Immature natural killer cell (primary cell): ENCODE measurements around the gene MTG2. TPM values are rescaled to one million over a fixed set of nuclear protein-coding genes. Genes with fewer than 3 reads are reported as not detected.

Experiments
- DNase-seq, 3 donors: peaks; one replicate each; pipeline ENCODE4 v3.0.0; 2022; ENCODE audit warnings: mixed read lengths in 1 of 3
- H3K27ac Mint-ChIP-seq, 6 donors: one replicate each; pipeline ENCODE4 v1.8.0; 2020; ENCODE audit warnings: mixed read lengths in 6 of 6, mild to moderate bottlenecking in 5 of 6, inconsistent platforms in 4 of 6, moderate library complexity in 3 of 6
- H3K27me3 Mint-ChIP-seq, 3 donors: one replicate each; pipeline ENCODE4 v1.8.0; 2020 to 2021; ENCODE audit warnings: low read depth in 3 of 3, mild to moderate bottlenecking in 3 of 3, mixed read lengths in 3 of 3, moderate library complexity in 3 of 3, inconsistent platforms in 1 of 3
- H3K36me3 Mint-ChIP-seq, 3 donors: one replicate each; pipeline ENCODE4 v1.8.0; 2020; ENCODE audit warnings: mixed read lengths in 3 of 3, inconsistent platforms in 2 of 3, mild to moderate bottlenecking in 2 of 3
- H3K4me1 Mint-ChIP-seq, 2 donors: one replicate each; pipeline ENCODE4 v1.8.0; 2020; ENCODE audit warnings: inconsistent platforms in 2 of 2, mild to moderate bottlenecking in 2 of 2, mixed read lengths in 2 of 2, moderate library complexity in 1 of 2
- H3K4me3 Mint-ChIP-seq, 5 donors: one replicate each; pipeline ENCODE4 v1.8.0; 2020; ENCODE audit warnings: mild to moderate bottlenecking in 5 of 5, mixed read lengths in 5 of 5, inconsistent platforms in 3 of 5, moderate library complexity in 3 of 5
- H3K9me3 Mint-ChIP-seq, 6 donors: one replicate each; pipeline ENCODE4 v1.8.0; 2020; ENCODE audit warnings: mild to moderate bottlenecking in 6 of 6, mixed read lengths in 6 of 6, inconsistent platforms in 4 of 6, moderate library complexity in 3 of 6
- polyA plus RNA-seq, 3 donors: library from polyadenylated mRNA; unstranded; fragments of 300-500 nt; fragmentation: Illumina TruSeq; gene quantifications; one replicate each; pipeline ENCODE4 v1.2.3, GENCODE V29; 2021

MTG2 gene
- polyA plus RNA-seq, 3 donors from 2014 or later, result 14.5 to 19.6 (median 15.3) TPM

DNA sequence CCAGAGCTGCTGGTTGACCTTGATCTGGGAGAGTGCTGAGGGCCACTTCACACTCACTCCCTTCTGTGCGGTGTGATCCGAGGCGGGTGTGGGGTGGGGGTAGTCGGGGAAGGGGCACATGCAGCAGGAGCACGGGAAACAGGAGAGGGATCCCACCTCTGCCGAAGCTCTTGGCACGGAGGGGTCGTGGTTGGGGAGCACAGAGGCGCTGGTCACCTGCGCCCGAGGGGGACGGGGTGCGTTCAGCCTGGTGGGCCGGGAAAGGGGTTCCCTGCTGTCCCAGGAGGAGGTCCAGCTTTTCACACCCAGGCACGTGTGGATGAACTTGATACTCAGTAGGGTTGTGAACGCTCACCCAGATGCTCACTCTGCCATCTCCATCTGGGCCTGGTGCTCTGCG lies 22.0 kb upstream of the MTG2 start:
- no peak for DNase-seq
- H3K27ac Mint-ChIP-seq, result no peak overlapping the region
- no peak overlapping the region for H3K4me3 Mint-ChIP-seq
- H3K36me3 Mint-ChIP-seq, result peaks cover 0 to 9% (median 0%) of the 10 kb centered on the region in 3 donors
- peaks cover 3 to 7% of the 10 kb centered on the region in 2 donors for H3K4me1 Mint-ChIP-seq
- no peaks in the 10 kb centered on the region for H3K9me3 Mint-ChIP-seq
- peaks cover 0 to 8% (median 3%) of the 10 kb centered on the region in 3 donors for H3K27me3 Mint-ChIP-seq

DNA sequence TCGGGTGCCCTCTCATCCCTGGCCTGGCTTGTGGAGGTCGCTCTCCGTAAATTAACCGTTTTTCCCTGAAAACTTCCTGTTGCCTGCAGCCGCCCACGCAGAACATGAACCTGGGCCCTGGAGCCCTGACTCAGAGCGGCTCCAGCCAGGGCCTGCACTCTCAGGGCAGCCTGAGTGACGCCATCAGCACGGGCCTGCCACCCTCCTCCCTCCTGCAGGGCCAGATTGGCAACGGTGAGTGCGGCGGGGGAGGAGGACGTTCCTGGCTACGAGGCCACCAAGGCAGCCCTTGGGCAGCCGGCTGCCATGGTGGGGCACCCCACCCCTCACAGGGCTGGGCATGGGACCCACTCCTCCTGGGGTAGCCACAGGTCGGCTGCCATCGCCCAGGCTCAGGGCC lies 21.5 kb upstream of the MTG2 start:
- Mint-ChIP-seq H3K36me3 (peaks cover 0 to 11% (median 2%) of the 10 kb centered on the region in 3 donors), H3K9me3 (no peaks in the 10 kb centered on the region), H3K4me1 (peaks cover 3 to 7% of the 10 kb centered on the region in 2 donors), H3K4me3 (no peak overlapping the region), H3K27ac (no peak overlapping the region), H3K27me3 (peaks cover 0 to 8% (median 3%) of the 10 kb centered on the region in 3 donors)
- no peak for DNase-seq

- H3K27me3 Mint-ChIP-seq, result peaks cover 0 to 6% (median 3%) of the 10 kb centered on the region in 3 donors
- no peak overlapping the region for H3K27ac Mint-ChIP-seq
- H3K36me3 Mint-ChIP-seq, result peaks cover 0 to 13% (median 4%) of the 10 kb centered on the region in 3 donors
- no peak overlapping the region for H3K4me3 Mint-ChIP-seq
- H3K4me1 Mint-ChIP-seq, result peaks cover 0 to 7% of the 10 kb centered on the region in 2 donors
- H3K9me3 Mint-ChIP-seq, result no peaks in the 10 kb centered on the region
- DNase-seq, result no peak
Measured at GRCh38 chr20:62162765-62163484, 19.9 kb upstream of the MTG2 start.

- no peak overlapping the region for H3K4me3 Mint-ChIP-seq
- H3K27ac Mint-ChIP-seq, result no peak overlapping the region
- no peak for DNase-seq
- peaks cover 0 to 7% (median 3%) of the 10 kb centered on the region in 3 donors for H3K27me3 Mint-ChIP-seq
- H3K4me1 Mint-ChIP-seq, result peaks cover 0 to 7% of the 10 kb centered on the region in 2 donors
- no peaks in the 10 kb centered on the region for H3K9me3 Mint-ChIP-seq
- peaks cover 0 to 17% (median 4%) of the 10 kb centered on the region in 3 donors for H3K36me3 Mint-ChIP-seq
Measured at GRCh38 chr20:62163485-62163865, 19.4 kb upstream of the MTG2 start.

- H3K27me3 Mint-ChIP-seq, result peaks cover 0 to 7% (median 3%) of the 10 kb centered on the region in 3 donors
- H3K36me3 Mint-ChIP-seq, result peaks cover 0 to 18% (median 4%) of the 10 kb centered on the region in 3 donors
- H3K27ac Mint-ChIP-seq, result no peak overlapping the region
- no peak overlapping the region for H3K4me3 Mint-ChIP-seq
- no peak for DNase-seq
- H3K4me1 Mint-ChIP-seq, result peaks cover 0 to 7% of the 10 kb centered on the region in 2 donors
- no peaks in the 10 kb centered on the region for H3K9me3 Mint-ChIP-seq
Measured at GRCh38 chr20:62163986-62164762, 18.7 kb upstream of the MTG2 start.

- H3K36me3 Mint-ChIP-seq, result peaks cover 0 to 24% (median 4%) of the 10 kb centered on the region in 3 donors
- peaks cover 0 to 5% (median 1%) of the 10 kb centered on the region in 3 donors for H3K27me3 Mint-ChIP-seq
- H3K27ac Mint-ChIP-seq, result no peak overlapping the region
Measured at GRCh38 chr20:62164879-62165761, 17.7 kb upstream of the MTG2 start.

GRCh38 chr20:62165762-62166399 lies 16.9 kb upstream of the MTG2 start:
- DNase-seq, result no peak
- no peaks in the 10 kb centered on the region for H3K4me1 Mint-ChIP-seq
- peaks cover 0 to 5% (median 1%) of the 10 kb centered on the region in 3 donors for H3K27me3 Mint-ChIP-seq
- peaks cover 0 to 24% (median 4%) of the 10 kb centered on the region in 3 donors for H3K36me3 Mint-ChIP-seq
- H3K27ac Mint-ChIP-seq, result no peak overlapping the region
- H3K4me3 Mint-ChIP-seq, result no peak overlapping the region
- H3K9me3 Mint-ChIP-seq, result no peaks in the 10 kb centered on the region

More at GRCh38 chr20:62164879-62165761, 17.7 kb upstream of the MTG2 start:
- Mint-ChIP-seq H3K4me1 (no peaks in the 10 kb centered on the region), H3K9me3 (no peaks in the 10 kb centered on the region), H3K4me3 (no peak overlapping the region)
- DNase-seq, result no peak

GRCh38 chr20:62167474-62167873 lies 15.4 kb upstream of the MTG2 start:
- no peaks in the 10 kb centered on the region for H3K9me3 Mint-ChIP-seq
- H3K27ac Mint-ChIP-seq, result no peak overlapping the region
- no peak for DNase-seq
- peaks cover 0 to 24% (median 4%) of the 10 kb centered on the region in 3 donors for H3K36me3 Mint-ChIP-seq
- H3K27me3 Mint-ChIP-seq, result peaks cover 0 to 4% (median 1%) of the 10 kb centered on the region in 3 donors
- H3K4me3 Mint-ChIP-seq, result no peak overlapping the region
- no peaks in the 10 kb centered on the region for H3K4me1 Mint-ChIP-seq

GRCh38 chr20:62168061-62168460 lies 14.8 kb upstream of the MTG2 start:
- H3K4me3 Mint-ChIP-seq, result no peak overlapping the region
- peaks cover 0 to 24% (median 4%) of the 10 kb centered on the region in 3 donors for H3K36me3 Mint-ChIP-seq
- DNase-seq, result no peak
- no peaks in the 10 kb centered on the region for H3K9me3 Mint-ChIP-seq
- no peaks in the 10 kb centered on the region for H3K4me1 Mint-ChIP-seq
- peaks cover 0 to 4% (median 1%) of the 10 kb centered on the region in 3 donors for H3K27me3 Mint-ChIP-seq
- peak overlapping the region in 1 of 6 donors; percentile 40 for H3K27ac Mint-ChIP-seq

DNA sequence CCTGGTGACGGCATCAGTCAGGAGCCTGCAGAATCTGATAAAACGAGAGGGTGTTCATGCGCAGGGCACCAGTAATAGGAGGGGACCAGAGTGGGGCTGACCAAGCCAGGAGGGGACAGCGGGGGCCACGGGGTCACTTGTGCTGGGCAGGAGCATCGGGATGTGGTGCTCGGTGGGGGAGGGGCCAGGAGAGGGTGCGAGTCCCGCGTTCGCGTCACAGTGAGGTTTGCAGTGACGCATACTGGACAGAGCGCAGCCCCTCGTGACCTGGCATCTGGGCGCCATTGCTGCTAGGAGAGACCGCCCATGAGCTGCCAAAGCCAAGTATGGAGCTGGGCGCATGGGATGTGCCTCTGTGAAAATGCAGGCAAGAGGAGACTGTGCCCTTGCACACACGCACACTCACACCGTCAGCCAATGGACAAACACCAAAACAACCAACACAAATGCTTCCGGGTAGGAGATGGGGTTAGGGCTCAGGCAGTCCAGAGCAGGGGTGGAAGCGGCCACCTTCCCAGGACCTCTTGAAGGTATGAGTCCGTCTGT lies 13.9 kb upstream of the MTG2 start:
- Mint-ChIP-seq H3K36me3 (peaks cover 0 to 22% (median 4%) of the 10 kb centered on the region in 3 donors), H3K4me3 (no peak overlapping the region), H3K27ac (no peak overlapping the region), H3K9me3 (no peaks in the 10 kb centered on the region), H3K4me1 (no peaks in the 10 kb centered on the region), H3K27me3 (peaks cover 0 to 4% (median 1%) of the 10 kb centered on the region in 3 donors)
- DNase-seq, result no peak

DNA sequence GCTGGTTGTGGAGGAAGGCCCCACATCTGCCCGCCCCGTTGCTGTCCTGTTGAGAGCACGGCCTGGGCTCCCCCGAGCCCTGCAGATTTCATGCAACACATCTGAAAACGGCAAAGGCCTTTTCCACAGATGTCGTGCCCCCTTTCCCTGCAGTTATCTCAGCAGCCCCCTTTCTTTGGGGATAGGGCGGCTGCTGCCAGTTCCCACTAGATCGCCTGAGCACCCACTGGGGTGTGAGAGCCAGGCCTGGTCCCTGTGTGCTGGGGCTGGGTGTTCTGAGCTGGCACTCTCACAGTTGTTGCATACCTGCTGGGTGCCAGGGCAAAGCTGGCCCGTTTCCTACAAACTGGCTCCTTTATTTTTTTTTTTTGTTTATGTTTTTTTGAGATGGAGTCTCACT lies 12.3 kb upstream of the MTG2 start:
- Mint-ChIP-seq H3K27ac (no peak overlapping the region), H3K27me3 (peaks cover 0 to 4% (median 0%) of the 10 kb centered on the region in 3 donors), H3K4me1 (no peaks in the 10 kb centered on the region), H3K4me3 (no peak overlapping the region), H3K9me3 (no peaks in the 10 kb centered on the region), H3K36me3 (peaks cover 4 to 25% (median 9%) of the 10 kb centered on the region in 3 donors)
- DNase-seq, result no peak

- DNase-seq, result no peak
- Mint-ChIP-seq H3K4me3 (no peak overlapping the region), H3K4me1 (no peaks in the 10 kb centered on the region), H3K27me3 (peaks cover 0 to 4% (median 0%) of the 10 kb centered on the region in 3 donors), H3K9me3 (no peaks in the 10 kb centered on the region), H3K27ac (no peak overlapping the region), H3K36me3 (peaks cover 3 to 23% (median 10%) of the 10 kb centered on the region in 3 donors)
Measured at GRCh38 chr20:62171245-62171644, 11.6 kb upstream of the MTG2 start.

DNA sequence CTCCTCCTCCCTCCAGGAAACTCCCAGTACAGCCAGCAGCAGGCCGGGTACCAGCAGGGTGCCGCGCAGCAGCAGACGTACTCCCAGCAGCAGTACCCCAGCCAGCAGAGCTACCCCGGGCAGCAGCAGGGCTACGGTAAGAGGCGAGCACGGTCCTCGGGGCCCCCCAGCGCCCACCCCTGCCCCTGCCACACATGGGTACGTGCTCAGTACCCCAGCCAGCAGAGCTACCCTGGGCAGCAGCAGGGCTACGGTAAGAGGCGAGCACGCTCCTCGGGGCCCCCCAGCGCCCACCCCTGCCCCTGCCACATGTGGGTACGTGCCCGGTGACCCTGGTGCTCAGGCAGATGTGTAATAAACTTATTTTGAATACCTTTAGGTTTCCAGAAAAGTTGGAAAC lies 10.2 kb upstream of the MTG2 start:
- Mint-ChIP-seq H3K4me1 (no peaks in the 10 kb centered on the region), H3K4me3 (no peak overlapping the region), H3K36me3 (peaks cover 0 to 20% (median 10%) of the 10 kb centered on the region in 3 donors), H3K9me3 (no peaks in the 10 kb centered on the region), H3K27me3 (peaks cover 0 to 4% (median 0%) of the 10 kb centered on the region in 3 donors), H3K27ac (no peak overlapping the region)
- DNase-seq, result no peak
